Spleen (tissue), 13 donors: ENCODE measurements around the gene TRIM56. TPM values are rescaled to one million over a fixed set of nuclear protein-coding genes. Genes with fewer than 3 reads are reported as not detected.
"Not testable (repeated sequence)": the region's sequence is repeated elsewhere in the genome, so short reads cannot be mapped to it uniquely, and the experiment has no call there.

Experiments used
- DNase-seq: peaks from one replicate; pipeline ENCODE4 v3.0.0-alpha.2; 2020
- H3K27ac ChIP-seq, 8 donors: fragments of 200-600 bp; sonication (generic) in 7 of 8; 1 replicate in 4 of 8; 2 replicates in 4 of 8; pipeline versions ENCODE4 v1.5.0 to v1.8.0; 2016 to 2021; ENCODE audit warnings: inconsistent platforms in 4 of 8, mild to moderate bottlenecking in 4 of 8, moderate library complexity in 1 of 8
- H3K27me3 ChIP-seq, 7 donors: fragments of 200-600 bp; sonication (generic) in 6 of 7; replicated peaks in 1 of 7; 1 replicate in 4 of 7; 2 replicates in 3 of 7; pipeline versions ENCODE4 v1.5.0 to v1.8.0; 2016 to 2021; ENCODE audit warnings: inconsistent platforms in 3 of 7, mild to moderate bottlenecking in 1 of 7
- H3K36me3 ChIP-seq, 6 donors: fragments of 200-600 bp; sonication (generic) in 5 of 6; 1 replicate in 4 of 6; 2 replicates in 2 of 6; pipeline versions ENCODE4 v1.5.0 to v1.8.0; 2016 to 2021; ENCODE audit warnings: inconsistent platforms in 2 of 6
- H3K4me1 ChIP-seq, 6 donors: fragments of 200-600 bp; sonication (generic) in 5 of 6; 1 replicate in 3 of 6; 2 replicates in 3 of 6; pipeline versions ENCODE4 v1.5.0 to v1.8.0; 2016 to 2021; ENCODE audit warnings: inconsistent platforms in 3 of 6
- H3K4me3 ChIP-seq, 8 donors: fragments of 200-600 bp; sonication (generic) in 7 of 8; 1 replicate in 4 of 8; 2 replicates in 4 of 8; pipeline versions ENCODE4 v1.5.0 to v1.8.0; 2016 to 2021; ENCODE audit warnings: inconsistent platforms in 4 of 8, mild to moderate bottlenecking in 4 of 8, moderate library complexity in 2 of 8
- H3K9me3 ChIP-seq, 8 donors: fragments of 200-600 bp; sonication (generic) in 7 of 8; 1 replicate in 4 of 8; 2 replicates in 4 of 8; pipeline versions ENCODE4 v1.5.0 to v1.8.0; 2016 to 2021; ENCODE audit warnings: inconsistent platforms in 4 of 8
- POLR2A ChIP-seq, 3 donors: fragments of 450-650 bp; IDR thresholded peaks; one replicate each; pipeline ENCODE4 v1.5.1; 2017; ENCODE audit warnings: antibody characterized with exemption in 3 of 3, mild to moderate bottlenecking in 1 of 3
- POLR2AphosphoS5 ChIP-seq, 3 donors: sonication (generic); formaldehyde crosslinking; IDR thresholded peaks; one replicate each; pipeline ENCODE4 v1.5.1; 2017; ENCODE audit warnings: antibody characterized with exemption in 3 of 3
- WGBS, 5 donors: extraction: QIAGEN DNeasy Blood & Tissue Kit in 3 of 5; methylation state at CpG; one replicate each; pipeline versions ENCODE4 v1.1.5 to v1.1.7; 2013 to 2018; 5-methylcytosine and 5-hydroxymethylcytosine counted together
- intact Hi-C: fragments of 100-400 bp; cut with DNase I; formaldehyde crosslinking; loops from one replicate; pipeline ENCODE4 v1.15.0; 2023; ENCODE audit warnings: low total_unique reads
- long read RNA-seq, 2 donors: transcript quantifications; one replicate each; lab custom pipeline, GENCODE V29; 2026
- polyA plus RNA-seq, 3 donors: library from polyadenylated mRNA; stranded (reverse); fragments of 200-250 nt; gene quantifications; one replicate each; pipeline ENCODE4 v1.2.1, GENCODE V29; 2013
- total RNA-seq, 7 donors: library from RNA; depleted of rRNA in 3 of 7; stranded (reverse); fragments of >200 nt in 3 of 7; fragmentation: NEBNext Ultra II Directional in 4 of 7; extraction: Animal tissue kit (Norgen Biotek cat#: 25700) in 4 of 7; gene quantifications; one replicate each; pipeline versions ENCODE4 v1.1.0 to v1.2.1, GENCODE V29; 2016 to 2021
- TF ChIP-seq, protein P1 (sequence below), 11 experiments: fragments of 200-600 bp in 7 of 11; fragments of 450-650 bp in 4 of 11; sonication (generic) in 4 of 11; IDR thresholded peaks in 8 of 11; conservative IDR thresholded peaks in 3 of 11; 1 replicate in 7 of 11; 2 replicates in 4 of 11; pipeline versions ENCODE4 v1.4.0 to v1.8.0; 2016 to 2021; ENCODE audit warnings: antibody characterized with exemption in 11 of 11, inconsistent platforms in 4 of 11, mild to moderate bottlenecking in 1 of 11
- donor health status: healthy with polysubstance abuse.
- donor health status: DM: no; HTN: no; CAD: no; lungs with moderate emphysema.
- donor health status: DM: no; HTN: no; CAD: no.
- donor health status: Bipolar disorder and iron deficiency.
- donor health status: healthy.
- donor health status: DM: no; HTN: no; CAD: no.
- donor health status: DM: yes; HTN: yes; CAD: no.

TRIM56 gene, protein sequence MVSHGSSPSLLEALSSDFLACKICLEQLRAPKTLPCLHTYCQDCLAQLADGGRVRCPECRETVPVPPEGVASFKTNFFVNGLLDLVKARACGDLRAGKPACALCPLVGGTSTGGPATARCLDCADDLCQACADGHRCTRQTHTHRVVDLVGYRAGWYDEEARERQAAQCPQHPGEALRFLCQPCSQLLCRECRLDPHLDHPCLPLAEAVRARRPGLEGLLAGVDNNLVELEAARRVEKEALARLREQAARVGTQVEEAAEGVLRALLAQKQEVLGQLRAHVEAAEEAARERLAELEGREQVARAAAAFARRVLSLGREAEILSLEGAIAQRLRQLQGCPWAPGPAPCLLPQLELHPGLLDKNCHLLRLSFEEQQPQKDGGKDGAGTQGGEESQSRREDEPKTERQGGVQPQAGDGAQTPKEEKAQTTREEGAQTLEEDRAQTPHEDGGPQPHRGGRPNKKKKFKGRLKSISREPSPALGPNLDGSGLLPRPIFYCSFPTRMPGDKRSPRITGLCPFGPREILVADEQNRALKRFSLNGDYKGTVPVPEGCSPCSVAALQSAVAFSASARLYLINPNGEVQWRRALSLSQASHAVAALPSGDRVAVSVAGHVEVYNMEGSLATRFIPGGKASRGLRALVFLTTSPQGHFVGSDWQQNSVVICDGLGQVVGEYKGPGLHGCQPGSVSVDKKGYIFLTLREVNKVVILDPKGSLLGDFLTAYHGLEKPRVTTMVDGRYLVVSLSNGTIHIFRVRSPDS
- 10 to 100 TPM; 34.9 to 82.2 (median 52.2) TPM for total RNA-seq
- polyA plus RNA-seq: 10 to 100 TPM in 1 of 3 donors, 1 to 10 TPM in 2; 5.0 to 16.0 (median 6.3) TPM
- long read RNA-seq, donor 1, full-length matches to known transcripts: 2 of 14 reads
- long read RNA-seq, donor 1, partial matches to known transcripts: 12 of 14 reads
- long read RNA-seq, donor 1, other reads (novel, unspliced or antisense): 0 of 14 reads
- long read RNA-seq, donor 2, full-length matches to known transcripts: 5 of 5 reads
- long read RNA-seq, donor 2, partial matches to known transcripts: 0 of 5 reads
- long read RNA-seq, donor 2, other reads (novel, unspliced or antisense): 0 of 5 reads

- intact Hi-C loops: no loop called here
- DNase-seq: peak; percentile 97
- Histone ChIP-seq H3K9me3 (no peaks in the 10 kb centered on the region), H3K36me3 (peaks cover 0 to 39% (median 33%) of the 10 kb centered on the region in 6 donors), H3K27ac (peak within 1 kb of the TSS; percentile 87 to 97 (median 91)), H3K4me3 (peak within 1 kb of the TSS; percentile 69 to 87 (median 77)), H3K27me3 (no peaks in the 10 kb centered on the region), H3K4me1 (peaks cover 26 to 58% (median 49%) of the 10 kb centered on the region in 6 donors)
- WGBS, 5 donors: 0 to 1% (median 1%) methylated on average over 15 to 26 of the region's 26 CpGs
- no peak for TF ChIP-seq POLR2A (IDR thresholded peaks at IDR 0.05)
- peak; percentile 77 to 80 (median 78) for TF ChIP-seq POLR2AphosphoS5 (IDR thresholded peaks at IDR 0.05)
- TF ChIP-seq, protein P1, sequence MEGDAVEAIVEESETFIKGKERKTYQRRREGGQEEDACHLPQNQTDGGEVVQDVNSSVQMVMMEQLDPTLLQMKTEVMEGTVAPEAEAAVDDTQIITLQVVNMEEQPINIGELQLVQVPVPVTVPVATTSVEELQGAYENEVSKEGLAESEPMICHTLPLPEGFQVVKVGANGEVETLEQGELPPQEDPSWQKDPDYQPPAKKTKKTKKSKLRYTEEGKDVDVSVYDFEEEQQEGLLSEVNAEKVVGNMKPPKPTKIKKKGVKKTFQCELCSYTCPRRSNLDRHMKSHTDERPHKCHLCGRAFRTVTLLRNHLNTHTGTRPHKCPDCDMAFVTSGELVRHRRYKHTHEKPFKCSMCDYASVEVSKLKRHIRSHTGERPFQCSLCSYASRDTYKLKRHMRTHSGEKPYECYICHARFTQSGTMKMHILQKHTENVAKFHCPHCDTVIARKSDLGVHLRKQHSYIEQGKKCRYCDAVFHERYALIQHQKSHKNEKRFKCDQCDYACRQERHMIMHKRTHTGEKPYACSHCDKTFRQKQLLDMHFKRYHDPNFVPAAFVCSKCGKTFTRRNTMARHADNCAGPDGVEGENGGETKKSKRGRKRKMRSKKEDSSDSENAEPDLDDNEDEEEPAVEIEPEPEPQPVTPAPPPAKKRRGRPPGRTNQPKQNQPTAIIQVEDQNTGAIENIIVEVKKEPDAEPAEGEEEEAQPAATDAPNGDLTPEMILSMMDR (IDR thresholded peaks at IDR 0.05 in 8 of 11, conservative IDR thresholded peaks at IDR 0.05 in 3 of 11): peak in 1 of 11 experiments; percentile 8
These were observed at the start of gene TRIM56 for GRCh38 chr7:101085162-101085964. TRIM56 (plus strand) TSS chr7:101085481; CDS start chr7:101087313, 1,832 bp downstream.

DNA sequence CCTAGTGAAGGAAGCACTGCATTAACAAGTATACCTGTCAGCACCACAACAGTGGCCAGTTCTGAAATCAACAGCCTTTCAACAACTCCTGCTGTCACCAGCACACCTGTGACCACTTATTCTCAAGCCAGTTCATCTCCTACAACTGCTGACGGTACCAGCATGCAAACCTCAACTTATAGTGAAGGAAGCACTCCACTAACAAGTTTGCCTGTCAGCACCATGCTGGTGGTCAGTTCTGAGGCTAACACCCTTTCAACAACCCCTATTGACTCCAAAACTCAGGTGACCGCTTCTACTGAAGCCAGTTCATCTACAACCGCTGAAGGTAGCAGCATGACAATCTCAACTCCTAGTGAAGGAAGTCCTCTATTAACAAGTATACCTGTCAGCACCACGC is 49.3 kb upstream of the TRIM56 start:
- Histone ChIP-seq H3K4me3 (no peak overlapping the region), H3K27ac (no peak overlapping the region), H3K4me1 (no peaks in the 10 kb centered on the region), H3K27me3 (peaks cover 0 to 17% (median 0%) of the 10 kb centered on the region in 7 donors), H3K9me3 (no peaks in the 10 kb centered on the region), H3K36me3 (no peaks in the 10 kb centered on the region)
- TF ChIP-seq POLR2AphosphoS5 (IDR thresholded peaks at IDR 0.05): no peak
- TF ChIP-seq POLR2A (IDR thresholded peaks at IDR 0.05): no peak
- TF ChIP-seq, protein P1 (IDR thresholded peaks at IDR 0.05 in 8 of 11, conservative IDR thresholded peaks at IDR 0.05 in 3 of 11): no peak
- no peak for DNase-seq
- WGBS, 5 donors: 63 to 77% (median 74%) methylated on average over 4 of the region's 4 CpGs
- intact Hi-C loops: no loop called here

- Histone ChIP-seq H3K27me3 (peaks cover 0 to 40% (median 0%) of the 10 kb centered on the region in 7 donors), H3K9me3 (peaks cover 3 to 33% (median 24%) of the 10 kb centered on the region in 8 donors)
- H3K27ac ChIP-seq, H3K4me3 ChIP-seq, intact Hi-C loops, DNase-seq, H3K4me1 ChIP-seq, H3K36me3 ChIP-seq: not testable (repeated sequence)
- whole genome bisulfite sequencing, 5 donors: 75 to 84% (median 80%) methylated on average over 6 of the region's 6 CpGs
These were observed 44.0 kb upstream of the TRIM56 start for GRCh38 chr7:101041283-101041682.

GRCh38 chr7:101058355-101058754 is 26.9 kb upstream of the TRIM56 start:
- intact Hi-C loops: loop anchor here (5.0 to 10.0 kb wide), 2 partner anchors 161 to 354 kb away; partner anchors contain the start of genes ACHE and POP7
- TF ChIP-seq POLR2A (IDR thresholded peaks at IDR 0.05) (no peak), POLR2AphosphoS5 (IDR thresholded peaks at IDR 0.05) (no peak)
- TF ChIP-seq, protein P1 (IDR thresholded peaks at IDR 0.05 in 8 of 11, conservative IDR thresholded peaks at IDR 0.05 in 3 of 11): no peak
- H3K4me3 ChIP-seq: no peak overlapping the region
- peaks cover 0 to 88% (median 29%) of the 10 kb centered on the region in 7 donors for H3K27me3 ChIP-seq
- DNase-seq: peak; percentile 72
- H3K9me3 ChIP-seq: no peaks in the 10 kb centered on the region
- no peak overlapping the region for H3K27ac ChIP-seq
- no peaks in the 10 kb centered on the region for H3K36me3 ChIP-seq
- 19 to 22% (median 22%) methylated on average over 9 of the region's 9 CpGs for WGBS, 5 donors
- peaks cover 0 to 6% (median 2%) of the 10 kb centered on the region in 6 donors for H3K4me1 ChIP-seq
